HG03103 (cell line): ENCODE measurements around the gene ABL2.
"Not testable (repeated sequence)": the region's sequence is repeated elsewhere in the genome, so short reads cannot be mapped to it uniquely, and the experiment has no call there.

Source experiments
- ATAC-seq: cut with Tn5 transposase; IDR thresholded peaks from one replicate; pipeline ENCODE4 v1.9.1; 2021; ENCODE audit warnings: low read depth; ENCODE audit not compliant: unreplicated experiment

ABL2 gene

DNA sequence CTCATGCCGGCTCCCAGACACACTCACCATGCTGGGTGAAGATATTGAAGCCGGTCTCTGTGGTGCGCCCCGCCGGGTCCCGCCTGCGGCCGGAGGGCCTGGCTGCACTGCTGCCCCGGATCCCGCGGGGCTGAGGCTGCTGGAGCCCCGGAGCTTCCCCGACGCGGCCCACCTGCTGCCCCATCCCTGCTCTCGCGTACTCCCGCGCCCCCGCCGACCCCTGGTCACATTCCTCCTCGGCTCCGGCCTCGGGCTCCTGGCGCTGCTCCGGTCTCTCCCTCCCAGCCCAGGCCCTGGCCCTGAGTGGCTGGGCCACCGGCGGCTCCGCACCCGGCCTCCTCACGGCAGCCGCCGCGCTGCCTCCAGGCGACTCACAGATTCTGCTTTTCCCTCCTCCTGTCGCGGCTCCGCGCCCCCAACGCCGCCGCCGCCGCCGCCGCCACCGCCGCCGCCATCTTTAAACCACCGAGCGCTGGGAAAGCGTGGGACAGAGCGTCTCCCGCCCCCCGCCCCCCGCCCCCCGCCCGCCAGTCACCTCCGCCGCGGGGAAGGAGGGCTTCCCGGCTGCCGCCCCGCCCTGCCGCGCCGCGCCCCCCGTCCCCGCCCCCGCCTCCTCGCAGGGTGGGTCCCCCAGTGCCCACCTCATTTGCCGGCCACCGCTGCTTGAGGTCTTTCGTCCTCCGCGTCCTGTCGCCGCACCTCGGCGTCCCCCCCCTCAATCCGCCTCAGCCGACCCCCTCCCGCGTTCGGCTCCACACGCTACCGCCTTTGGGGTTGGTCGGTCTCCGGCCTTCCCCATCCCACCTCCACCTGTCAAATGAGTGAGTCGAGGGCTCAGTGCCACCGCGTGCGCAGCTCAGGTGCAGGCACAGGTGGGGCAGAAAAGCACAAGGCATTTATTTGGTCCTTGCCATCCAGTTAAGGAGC is at the start of gene ABL2:
Gene ABL2 (minus strand): TSS at position 464 of the 927 bp plus-strand sequence. CDS start 280 bp downstream, at position 184.
- ATAC-seq, result peak; percentile 55

- no peak for ATAC-seq
These were observed 49.4 kb upstream of the ABL2 start for GRCh38 chr1:179278920-179279319.

GRCh38 chr1:179274424-179274823 is 44.9 kb upstream of the ABL2 start:
- ATAC-seq, result not testable (repeated sequence)

- ATAC-seq, result no peak
These were observed 39.6 kb upstream of the ABL2 start for GRCh38 chr1:179269071-179269470.

DNA sequence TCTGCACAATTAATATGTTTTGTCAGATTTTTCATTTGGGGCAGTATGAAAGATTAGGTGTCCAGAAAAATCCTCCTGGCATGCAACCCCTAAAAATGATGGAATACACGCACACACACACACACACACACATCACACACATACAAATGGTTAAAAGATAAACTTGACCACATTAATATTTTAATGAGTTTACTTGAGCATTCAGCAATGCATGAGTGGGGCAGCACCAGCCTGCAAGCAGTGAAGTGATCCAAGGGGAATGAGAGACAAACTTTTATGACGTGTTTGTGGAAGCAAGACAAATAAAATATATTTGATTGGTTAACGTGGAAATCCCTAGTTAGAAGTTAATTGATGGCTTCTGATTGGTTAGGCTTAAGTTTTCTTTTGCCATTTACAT is 35.0 kb upstream of the ABL2 start:
- no peak for ATAC-seq

GRCh38 chr1:179263121-179263520 is 33.6 kb upstream of the ABL2 start:
- ATAC-seq, result no peak

GRCh38 chr1:179262183-179262582 is 32.7 kb upstream of the ABL2 start:
- no peak for ATAC-seq

- ATAC-seq, result no peak
These were observed 24.0 kb upstream of the ABL2 start for GRCh38 chr1:179253286-179253972.

DNA sequence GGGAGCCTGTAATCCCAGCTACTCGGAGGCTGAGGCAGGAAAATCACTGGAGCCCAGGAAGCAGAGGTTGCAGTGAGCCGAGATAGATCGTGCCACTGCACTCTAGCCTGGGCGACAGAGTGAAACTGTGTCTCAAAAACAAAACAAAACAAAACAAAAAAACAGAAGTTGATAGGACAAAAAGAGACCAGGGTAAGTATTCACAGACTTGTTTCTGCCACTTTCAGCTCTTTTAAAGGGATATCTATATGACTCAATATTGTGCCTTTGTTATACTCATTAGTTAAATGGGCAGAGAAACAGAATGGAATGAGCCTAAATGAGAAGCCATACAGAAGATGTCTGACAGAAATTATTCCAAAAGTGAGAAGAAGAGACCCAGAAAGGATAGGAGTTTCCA is 23.1 kb upstream of the ABL2 start:
- ATAC-seq, result no peak

DNA sequence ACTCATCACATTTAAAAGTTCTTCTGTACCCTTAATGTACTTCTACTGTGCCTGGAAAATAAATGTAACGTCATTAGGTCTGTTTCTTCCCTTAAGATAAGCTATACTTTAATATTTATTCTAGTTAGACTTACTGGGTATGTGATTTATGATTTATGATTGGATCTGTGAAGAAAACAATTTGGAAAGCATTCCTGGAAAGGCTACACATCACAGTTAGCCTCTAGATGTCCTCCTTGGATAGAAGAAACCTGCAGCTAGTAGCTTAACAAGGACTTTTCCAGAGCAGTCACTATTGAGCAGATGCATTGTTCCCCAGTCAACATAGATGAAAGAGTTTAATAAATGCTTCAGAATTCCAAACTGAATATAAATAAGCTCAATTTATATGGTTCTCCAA is 22.2 kb upstream of the ABL2 start:
- ATAC-seq, result no peak

DNA sequence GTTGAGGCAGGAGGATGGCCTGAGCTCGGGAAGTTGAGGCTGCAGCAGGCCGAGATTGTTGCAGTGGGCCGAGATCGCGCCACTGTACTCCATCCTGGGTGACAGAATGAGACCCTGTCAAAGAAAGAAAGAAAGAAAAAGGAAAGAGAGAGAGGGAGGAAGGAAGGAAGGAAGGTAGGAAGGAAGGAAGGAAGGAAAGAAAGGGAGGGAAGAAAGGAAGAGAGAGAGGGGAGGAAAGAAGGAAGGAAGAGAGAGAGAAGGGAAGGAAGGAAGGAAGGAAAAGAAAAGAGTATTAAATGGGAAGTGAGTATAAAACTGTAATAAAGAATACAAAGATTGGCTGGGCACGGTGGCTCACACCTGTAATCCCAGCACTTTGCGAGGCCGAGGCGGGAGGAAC is 18.4 kb upstream of the ABL2 start:
- ATAC-seq, result no peak

DNA sequence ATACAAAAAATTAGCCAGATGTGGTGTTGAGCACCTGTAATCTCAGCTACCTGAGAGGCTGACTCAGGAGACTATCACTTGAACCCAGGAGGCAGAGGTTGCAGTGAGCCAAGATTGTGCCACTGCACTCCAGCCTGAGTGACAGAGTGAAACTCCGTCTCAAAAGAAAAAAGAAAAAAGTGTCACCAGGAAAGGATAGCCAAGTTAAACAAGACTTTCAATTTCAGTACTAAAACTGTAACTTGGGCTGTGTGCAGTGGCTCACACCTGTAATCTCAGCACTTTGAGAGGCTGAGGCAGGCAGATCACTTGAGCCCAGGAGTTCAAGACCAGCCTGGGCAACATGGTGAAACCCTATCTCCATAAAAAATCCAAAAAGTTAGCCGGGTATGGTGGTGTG is 15.9 kb upstream of the ABL2 start:
- not testable (repeated sequence) for ATAC-seq

- ATAC-seq, result no peak
These were observed 12.1 kb upstream of the ABL2 start for GRCh38 chr1:179241530-179242097.

- no peak for ATAC-seq
These were observed 7.7 kb upstream of the ABL2 start for GRCh38 chr1:179237222-179237621.

GRCh38 chr1:179234863-179235262 is 5.4 kb upstream of the ABL2 start:
- no peak for ATAC-seq

DNA sequence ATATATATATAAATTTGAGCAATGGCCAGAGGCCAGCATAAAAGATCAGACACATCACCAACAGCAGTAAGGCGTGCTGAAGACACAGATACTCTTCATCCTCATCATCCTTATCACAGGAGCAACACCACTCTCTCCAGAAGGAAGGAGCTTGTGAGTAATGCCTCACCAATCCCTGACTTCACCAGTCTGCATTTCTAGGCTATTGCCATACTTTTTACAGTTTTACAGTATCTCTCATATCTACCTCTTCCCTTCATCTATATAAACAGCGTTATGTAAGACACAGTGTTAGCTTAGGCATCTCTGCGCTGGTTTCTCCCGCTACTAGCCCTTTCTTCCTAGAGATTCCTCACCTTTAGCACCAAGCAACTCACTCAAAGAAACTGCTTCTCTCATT is 2.4 kb upstream of the ABL2 start:
- ATAC-seq, result no peak

- ATAC-seq, result no peak
These were observed 1.2 kb upstream of the ABL2 start for GRCh38 chr1:179230721-179231120.

- no peak for ATAC-seq
These were observed 774 bp upstream of the ABL2 start for GRCh38 chr1:179230251-179230650.

- peak; percentile 30 for ATAC-seq
These were observed 679 bp downstream of the ABL2 start for GRCh38 chr1:179228783-179229213.

DNA sequence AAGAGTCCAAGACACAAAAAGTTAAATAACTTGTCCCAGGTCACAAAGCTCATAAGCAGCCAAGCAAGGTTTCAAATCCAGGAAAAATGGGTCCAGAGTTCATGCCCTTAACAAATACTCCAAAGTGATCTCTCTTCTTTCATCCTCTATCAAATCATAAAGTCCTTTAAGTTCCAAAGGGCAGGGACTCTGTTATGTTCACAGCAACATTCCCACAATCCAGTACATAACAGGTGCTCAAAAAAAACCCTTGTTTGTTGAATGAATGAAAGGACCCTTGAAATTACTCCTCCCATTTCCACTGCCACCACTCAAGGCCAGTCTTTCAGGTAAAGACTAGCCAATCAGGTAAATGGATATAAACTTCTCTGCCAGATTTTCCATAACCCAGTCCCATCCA is 2.7 kb downstream of the ABL2 start:
- no peak for ATAC-seq

- ATAC-seq, result not testable (repeated sequence)
These were observed 5.0 kb downstream of the ABL2 start for GRCh38 chr1:179224466-179224865.
